Muscle of arm (tissue), 14 donors: ENCODE results near the gene PMEPA1. TPM values are rescaled to one million over a fixed set of nuclear protein-coding genes. Genes with fewer than 3 reads are reported as not detected.

Experiments used
- DNase-seq: peaks from one replicate; pipeline ENCODE4 v3.0.0-alpha.2; 2013
- long read RNA-seq, 11 donors: transcript quantifications; one replicate each; lab custom pipeline, GENCODE V29; 2026
- polyA plus RNA-seq, 12 donors: library from polyadenylated mRNA; unstranded; fragments of 120-200 nt; gene quantifications; one replicate each; pipeline ENCODE4 v1.2.1, GENCODE V29; 2013; ENCODE audit not compliant: insufficient read length in 12 of 12

Gene PMEPA1
- 10 to 100 TPM; 16.1 to 93.0 (median 22.5) TPM for polyA plus RNA-seq
- long read RNA-seq, donor 1, full-length matches to known transcripts, result 18 of 18 reads
- long read RNA-seq, donor 1, partial matches to known transcripts, result 0 of 18 reads
- long read RNA-seq, donor 1, other reads (novel, unspliced or antisense), result 0 of 18 reads
- long read RNA-seq, donor 2, full-length matches to known transcripts, result 17 of 17 reads
- long read RNA-seq, donor 2, partial matches to known transcripts, result 0 of 17 reads
- long read RNA-seq, donor 2, other reads (novel, unspliced or antisense), result 0 of 17 reads
- long read RNA-seq, donor 3, full-length matches to known transcripts, result 9 of 9 reads
- long read RNA-seq, donor 3, partial matches to known transcripts, result 0 of 9 reads
- long read RNA-seq, donor 3, other reads (novel, unspliced or antisense), result 0 of 9 reads
- long read RNA-seq, donor 4, full-length matches to known transcripts, result 8 of 8 reads
- long read RNA-seq, donor 4, partial matches to known transcripts, result 0 of 8 reads
- long read RNA-seq, donor 4, other reads (novel, unspliced or antisense), result 0 of 8 reads
- long read RNA-seq, donor 5, full-length matches to known transcripts, result 26 of 26 reads
- long read RNA-seq, donor 5, partial matches to known transcripts, result 0 of 26 reads
- long read RNA-seq, donor 5, other reads (novel, unspliced or antisense), result 0 of 26 reads
- long read RNA-seq, donor 6, full-length matches to known transcripts, result 5 of 5 reads
- long read RNA-seq, donor 6, partial matches to known transcripts, result 0 of 5 reads
- long read RNA-seq, donor 6, other reads (novel, unspliced or antisense), result 0 of 5 reads
- long read RNA-seq, donor 7, full-length matches to known transcripts, result 8 of 8 reads
- long read RNA-seq, donor 7, partial matches to known transcripts, result 0 of 8 reads
- long read RNA-seq, donor 7, other reads (novel, unspliced or antisense), result 0 of 8 reads
- long read RNA-seq, donor 8, full-length matches to known transcripts, result 10 of 10 reads
- long read RNA-seq, donor 8, partial matches to known transcripts, result 0 of 10 reads
- long read RNA-seq, donor 8, other reads (novel, unspliced or antisense), result 0 of 10 reads
- long read RNA-seq, donor 9, full-length matches to known transcripts, result 5 of 5 reads
- long read RNA-seq, donor 9, partial matches to known transcripts, result 0 of 5 reads
- long read RNA-seq, donor 9, other reads (novel, unspliced or antisense), result 0 of 5 reads
- long read RNA-seq, donor 10, full-length matches to known transcripts, result 14 of 14 reads
- long read RNA-seq, donor 10, partial matches to known transcripts, result 0 of 14 reads
- long read RNA-seq, donor 10, other reads (novel, unspliced or antisense), result 0 of 14 reads
- long read RNA-seq, donor 11, full-length matches to known transcripts, result 13 of 13 reads
- long read RNA-seq, donor 11, partial matches to known transcripts, result 0 of 13 reads
- long read RNA-seq, donor 11, other reads (novel, unspliced or antisense), result 0 of 13 reads

GRCh38 chr20:57709823-57710799, at the start of gene PMEPA1:
Gene PMEPA1 (minus strand): TSS chr20:57710015. CDS start chr20:57709582, 433 bp downstream.
- DNase-seq, result peak; percentile 94

GRCh38 chr20:57757767-57758166, 48.0 kb upstream of the PMEPA1 start:
- no peak for DNase-seq

GRCh38 chr20:57756921-57757320, 47.1 kb upstream of the PMEPA1 start:
- DNase-seq, result no peak

- no peak for DNase-seq
These were observed 46.4 kb upstream of the PMEPA1 start for GRCh38 chr20:57756213-57756612.

- DNase-seq, result no peak
These were observed 45.8 kb upstream of the PMEPA1 start for GRCh38 chr20:57755609-57756008.

- DNase-seq, result no peak
These were observed 44.4 kb upstream of the PMEPA1 start for GRCh38 chr20:57754190-57754589.

- no peak for DNase-seq
These were observed 43.7 kb upstream of the PMEPA1 start for GRCh38 chr20:57753332-57754164.

GRCh38 chr20:57751411-57751810, 41.6 kb upstream of the PMEPA1 start:
- no peak for DNase-seq

- DNase-seq, result no peak
These were observed 40.1 kb upstream of the PMEPA1 start for GRCh38 chr20:57749869-57750268.

- no peak for DNase-seq
These were observed 39.4 kb upstream of the PMEPA1 start for GRCh38 chr20:57749131-57749690.

- DNase-seq, result peak; percentile 63
These were observed 38.9 kb upstream of the PMEPA1 start for GRCh38 chr20:57748601-57749130.

GRCh38 chr20:57747861-57748481, 38.2 kb upstream of the PMEPA1 start:
- no peak for DNase-seq

- no peak for DNase-seq
These were observed 37.1 kb upstream of the PMEPA1 start for GRCh38 chr20:57746832-57747404.

- DNase-seq, result no peak
These were observed 36.4 kb upstream of the PMEPA1 start for GRCh38 chr20:57746201-57746600.

- DNase-seq, result no peak
These were observed 34.4 kb upstream of the PMEPA1 start for GRCh38 chr20:57744206-57744605.

- no peak for DNase-seq
These were observed 33.8 kb upstream of the PMEPA1 start for GRCh38 chr20:57743450-57744095.

GRCh38 chr20:57742507-57743181, 32.8 kb upstream of the PMEPA1 start:
- no peak for DNase-seq
